ENCODE data around the gene ADD2. TPM values are rescaled to one million over a fixed set of nuclear protein-coding genes. Genes with fewer than 3 reads are reported as not detected.

The ADD2 gene
- total and polyA plus RNA-seq, 2 experiments from 2014 or later = 34.6 to 223 TPM

DNA sequence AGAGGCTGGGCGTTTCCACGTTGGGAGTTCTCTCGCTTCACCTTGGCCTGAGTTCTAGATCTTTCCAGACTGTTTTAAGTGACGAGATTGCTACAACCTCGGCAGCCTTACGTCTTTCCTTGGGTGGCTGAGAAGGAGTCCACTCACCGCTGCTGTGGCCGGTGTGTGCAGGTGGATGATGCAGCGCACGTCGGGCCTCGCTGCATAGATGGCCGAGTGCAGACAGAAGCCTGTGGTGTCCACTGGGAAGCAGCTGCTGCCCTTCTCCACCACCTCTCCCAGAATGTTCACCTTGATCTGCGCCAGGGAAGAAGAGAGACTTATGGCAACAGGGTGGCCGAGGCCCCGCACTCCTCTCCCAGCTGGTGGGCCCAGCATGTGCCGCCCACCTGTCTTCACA lies 75.7 kb downstream of the ADD2 start (continued):
- TF ChIP-seq ZNF462 (CRISPR knock-in tag; IDR thresholded peaks at IDR 0.05) = no peak
- no peak for TF ChIP-seq POLR2AphosphoS5 (IDR thresholded peaks at IDR 0.05; ENCODE audit: low read depth)
- no peak for TF ChIP-seq NANOG (IDR thresholded peaks at IDR 0.05; ENCODE audit: borderline replicate concordance)
- no peak for TF ChIP-seq ZNF114 (CRISPR knock-in tag; IDR thresholded peaks at IDR 0.05)
- no peak for TF ChIP-seq EZH2phosphoT487 (IDR thresholded peaks at IDR 0.05; ENCODE audit: unreplicated experiment)
- TF ChIP-seq, protein P1, sequence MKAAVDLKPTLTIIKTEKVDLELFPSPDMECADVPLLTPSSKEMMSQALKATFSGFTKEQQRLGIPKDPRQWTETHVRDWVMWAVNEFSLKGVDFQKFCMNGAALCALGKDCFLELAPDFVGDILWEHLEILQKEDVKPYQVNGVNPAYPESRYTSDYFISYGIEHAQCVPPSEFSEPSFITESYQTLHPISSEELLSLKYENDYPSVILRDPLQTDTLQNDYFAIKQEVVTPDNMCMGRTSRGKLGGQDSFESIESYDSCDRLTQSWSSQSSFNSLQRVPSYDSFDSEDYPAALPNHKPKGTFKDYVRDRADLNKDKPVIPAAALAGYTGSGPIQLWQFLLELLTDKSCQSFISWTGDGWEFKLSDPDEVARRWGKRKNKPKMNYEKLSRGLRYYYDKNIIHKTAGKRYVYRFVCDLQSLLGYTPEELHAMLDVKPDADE (IDR thresholded peaks at IDR 0.05) = no peak
- no peak for TF ChIP-seq ZNF331 (CRISPR knock-in tag; IDR thresholded peaks at IDR 0.05; ENCODE audit: low read depth)
- TF ChIP-seq STAT1 (IDR thresholded peaks at IDR 0.05; ENCODE audit: unreplicated experiment) = no peak

DNA sequence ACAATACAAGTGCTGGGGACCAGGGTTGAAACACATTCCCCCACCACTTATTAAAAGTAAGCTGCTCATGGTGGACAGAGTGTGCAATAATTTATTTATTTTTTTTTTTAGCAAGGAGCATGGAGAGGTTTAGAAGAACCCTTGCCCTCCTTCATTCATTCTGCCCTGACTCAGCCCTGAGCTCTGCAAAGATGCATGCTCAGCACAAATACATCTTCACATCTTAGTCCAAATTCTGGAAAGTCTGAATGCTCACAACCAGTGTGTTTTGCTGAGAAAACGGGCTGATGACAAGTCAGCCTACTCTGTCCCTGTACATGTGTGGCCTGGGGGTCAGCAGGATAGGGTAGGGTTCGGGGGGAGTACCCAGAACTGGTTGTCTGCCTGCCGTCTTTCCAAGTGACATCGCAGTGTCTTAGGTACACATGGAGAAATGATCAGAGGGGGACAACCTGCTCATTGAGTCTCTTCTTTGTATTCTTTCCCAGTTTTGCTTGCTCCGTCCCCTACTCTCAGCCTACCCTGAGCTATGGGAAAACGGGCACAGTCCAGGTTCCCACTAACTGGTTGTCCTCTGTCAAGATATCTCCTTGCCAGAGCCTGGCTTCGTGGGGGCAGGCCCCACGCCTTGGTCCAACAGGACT lies 76.4 kb downstream of the ADD2 start:
- peaks cover 92% of the 10 kb centered on the region for H3K36me3 Mint-ChIP-seq (ENCODE audit: low read depth)
- ATAC-seq (no peak), DNase-seq (ENCODE audit: low spot score) (no peak)
- Histone ChIP-seq H3K4me2 (no peak overlapping the region), H3F3A (replicated peaks; ENCODE audit: low read depth) (peaks cover 4% of the 10 kb centered on the region; the same call in 1 of the 2 replicates), H3K27ac (ENCODE audit: low read depth) (no peak overlapping the region), H3K9me2 (ENCODE audit: insufficient read depth) (no peaks in the 10 kb centered on the region; the same call in 1 of the 2 replicates), H3K4me3 (no peak overlapping the region), H3K4me1 (ENCODE audit: insufficient read depth) (peaks cover 6% of the 10 kb centered on the region), H4K20me1 (replicated peaks; ENCODE audit: insufficient read depth) (peaks cover 11% of the 10 kb centered on the region), H3K36me3 (ENCODE audit: insufficient read depth) (peaks cover 54% of the 10 kb centered on the region), H2AFZ (no peak overlapping the region), H3K79me2 (replicated peaks; ENCODE audit: insufficient read depth) (no peaks in the 10 kb centered on the region), H3K27me3 (ENCODE audit: insufficient read depth) (no peaks in the 10 kb centered on the region)
- H3K9me3 Mint-ChIP-seq = no peaks in the 10 kb centered on the region
- H3K4me3 Mint-ChIP-seq = no peak overlapping the region
- peaks cover 5% of the 10 kb centered on the region for H3K27me3 Mint-ChIP-seq (ENCODE audit: insufficient read depth, low read depth, poor library complexity)
- no peak overlapping the region for H3K27ac Mint-ChIP-seq
- H3K4me1 Mint-ChIP-seq = peaks cover 10% of the 10 kb centered on the region
- TF ChIP-seq CREB1 (CRISPR knock-in tag; IDR thresholded peaks at IDR 0.05; ENCODE audit: low read depth) = no peak
- no peak for TF ChIP-seq ZNF462 (CRISPR knock-in tag; IDR thresholded peaks at IDR 0.05)
- no peak for TF ChIP-seq ZNF114 (CRISPR knock-in tag; IDR thresholded peaks at IDR 0.05)

Data from GM23338 (cell line).